ENCODE results near the gene OPA1.

OPA1 gene

DNA sequence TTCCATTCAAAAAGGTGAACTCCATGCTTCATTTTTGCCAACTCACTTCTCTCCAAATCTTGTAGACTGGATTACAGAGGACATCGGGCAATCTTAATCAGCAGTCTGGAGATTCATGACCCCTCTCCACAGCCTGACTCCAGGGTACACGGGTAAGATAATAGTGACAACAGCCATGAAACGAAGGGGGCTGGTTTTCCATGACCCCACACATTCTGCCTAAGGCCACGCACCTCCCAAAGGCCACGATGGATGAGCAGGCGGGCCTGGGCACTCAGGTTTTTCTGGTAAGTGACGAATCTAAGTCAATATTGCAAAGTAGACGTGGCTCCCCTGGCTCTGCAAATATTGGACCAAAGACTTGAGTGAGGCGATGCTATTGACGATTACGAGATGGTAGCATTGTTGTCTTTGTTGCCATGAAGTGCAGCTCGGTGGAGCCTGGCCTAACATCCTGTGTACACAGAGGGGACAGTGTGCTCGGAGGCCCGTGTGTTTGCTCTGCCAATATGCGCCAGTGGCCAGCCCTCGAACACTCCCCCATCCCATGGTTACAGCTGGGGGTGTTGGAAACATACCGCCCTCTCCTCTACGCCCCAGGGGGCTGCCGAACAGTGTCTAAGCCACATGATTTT, 119.1 kb downstream of the OPA1 start:
- Histone ChIP-seq H3K79me2 (ENCODE audit: insufficient read depth, low read depth) (no peaks in the 10 kb centered on the region), H3K36me3 (ENCODE audit: insufficient read depth) (no peaks in the 10 kb centered on the region), H3K4me3 (IDR thresholded peaks at IDR 0.05; ENCODE audit: insufficient read depth, low read depth, low read length) (no peak overlapping the region), H3K27me3 (ENCODE audit: insufficient read depth, low read depth) (no peaks in the 10 kb centered on the region), H3K27ac (no peak overlapping the region), H2AFZ (ENCODE audit: low read depth) (no peak overlapping the region), H3K4me2 (no peak overlapping the region), H3K4me1 (ENCODE audit: low read depth, poor library complexity, severe bottlenecking) (no peaks in the 10 kb centered on the region), H4K20me1 (ENCODE audit: insufficient read depth) (no peaks in the 10 kb centered on the region), H3K9ac (no peak overlapping the region)
- no peak for TF ChIP-seq CTCF (conservative IDR thresholded peaks at IDR 0.05; ENCODE audit: low read depth, low read length)

DNA sequence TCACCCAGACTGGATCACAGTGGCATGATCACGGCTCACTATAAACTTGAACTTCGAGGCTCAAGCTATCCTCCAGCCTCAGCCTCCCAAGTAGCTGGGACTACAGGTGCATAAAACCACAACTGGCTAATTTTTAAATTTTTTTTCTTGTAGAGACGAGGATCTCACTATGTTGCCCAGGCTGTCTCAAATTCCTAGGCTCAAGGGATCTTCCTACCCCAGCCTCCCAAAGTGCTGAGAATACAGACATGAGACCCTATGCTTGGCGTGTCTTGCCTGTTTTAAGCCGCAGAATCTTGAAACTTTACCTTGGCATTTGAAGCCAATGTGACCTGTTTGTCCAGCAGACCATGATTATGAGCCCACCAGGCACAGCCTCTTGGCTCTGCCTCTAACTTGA, 119.9 kb downstream of the OPA1 start:
- no peak for TF ChIP-seq CTCF (conservative IDR thresholded peaks at IDR 0.05; ENCODE audit: low read depth, low read length)
- Histone ChIP-seq H3K4me3 (IDR thresholded peaks at IDR 0.05; ENCODE audit: insufficient read depth, low read depth, low read length) (no peak overlapping the region), H3K27ac (no peak overlapping the region), H3K4me1 (ENCODE audit: low read depth, poor library complexity, severe bottlenecking) (no peaks in the 10 kb centered on the region), H3K79me2 (ENCODE audit: insufficient read depth, low read depth) (no peaks in the 10 kb centered on the region), H3K27me3 (ENCODE audit: insufficient read depth, low read depth) (no peaks in the 10 kb centered on the region), H3K4me2 (no peak overlapping the region), H2AFZ (ENCODE audit: low read depth) (no peak overlapping the region), H4K20me1 (ENCODE audit: insufficient read depth) (no peaks in the 10 kb centered on the region), H3K9ac (no peak overlapping the region), H3K36me3 (ENCODE audit: insufficient read depth) (no peaks in the 10 kb centered on the region)

GRCh38 chr3:193714523-193715137, 121.6 kb downstream of the OPA1 start:
- no peaks in the 10 kb centered on the region for H3K36me3 ChIP-seq (ENCODE audit: insufficient read depth)
- no peak overlapping the region for H3K27ac ChIP-seq
- H2AFZ ChIP-seq (ENCODE audit: low read depth), result no peak overlapping the region
- no peak overlapping the region for H3K4me3 ChIP-seq (IDR thresholded peaks at IDR 0.05; ENCODE audit: insufficient read depth, low read depth, low read length)
- TF ChIP-seq CTCF (conservative IDR thresholded peaks at IDR 0.05; ENCODE audit: low read depth, low read length), result no peak
- no peaks in the 10 kb centered on the region for H3K79me2 ChIP-seq (ENCODE audit: insufficient read depth, low read depth)
- H3K4me1 ChIP-seq (ENCODE audit: low read depth, poor library complexity, severe bottlenecking), result no peaks in the 10 kb centered on the region
- no peak overlapping the region for H3K4me2 ChIP-seq
- no peaks in the 10 kb centered on the region for H3K27me3 ChIP-seq (ENCODE audit: insufficient read depth, low read depth)
- H4K20me1 ChIP-seq (ENCODE audit: insufficient read depth), result no peaks in the 10 kb centered on the region
- H3K9ac ChIP-seq, result no peak overlapping the region

DNA sequence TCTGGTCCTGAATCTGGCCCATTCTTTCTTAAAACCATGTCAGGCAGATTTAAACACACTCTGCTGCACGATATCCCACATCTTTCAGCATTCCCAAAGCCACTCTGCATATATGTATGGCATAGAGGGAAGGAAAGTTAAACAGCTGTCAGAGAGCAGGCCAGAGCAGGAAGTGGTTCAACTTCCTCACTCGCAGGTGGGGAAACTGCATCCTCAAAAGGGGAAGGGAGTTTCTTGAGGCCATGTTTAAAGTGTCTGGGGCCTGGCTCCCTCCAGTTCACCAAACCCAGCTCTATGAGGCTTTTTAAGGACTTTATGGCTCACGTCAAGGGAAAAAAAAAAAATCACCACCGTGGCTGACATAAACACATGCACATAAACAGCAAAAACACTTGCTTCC, 123.1 kb downstream of the OPA1 start:
- Histone ChIP-seq H3K4me1 (ENCODE audit: low read depth, poor library complexity, severe bottlenecking) (no peaks in the 10 kb centered on the region), H3K79me2 (ENCODE audit: insufficient read depth, low read depth) (no peaks in the 10 kb centered on the region), H3K9ac (no peak overlapping the region), H3K27ac (no peak overlapping the region), H3K27me3 (ENCODE audit: insufficient read depth, low read depth) (no peaks in the 10 kb centered on the region), H3K4me3 (IDR thresholded peaks at IDR 0.05; ENCODE audit: insufficient read depth, low read depth, low read length) (no peak overlapping the region), H4K20me1 (ENCODE audit: insufficient read depth) (no peaks in the 10 kb centered on the region), H3K4me2 (no peak overlapping the region), H2AFZ (ENCODE audit: low read depth) (no peak overlapping the region), H3K36me3 (ENCODE audit: insufficient read depth) (no peaks in the 10 kb centered on the region)
- TF ChIP-seq CTCF (conservative IDR thresholded peaks at IDR 0.05; ENCODE audit: low read depth, low read length), result no peak

All from KMS-11 (cell line).